NCI-H1417 (cell line): Measurements from ENCODE around the gene ZG16B.
A peak's percentile ranks its signal among the peaks of the same experiment; 100 is the strongest.

Experiments
- DNase-seq, 3 experiments: peaks; one replicate each; lab custom pipeline; 2025; lab: John Stamatoyannopoulos, UW

The ZG16B gene

DNA sequence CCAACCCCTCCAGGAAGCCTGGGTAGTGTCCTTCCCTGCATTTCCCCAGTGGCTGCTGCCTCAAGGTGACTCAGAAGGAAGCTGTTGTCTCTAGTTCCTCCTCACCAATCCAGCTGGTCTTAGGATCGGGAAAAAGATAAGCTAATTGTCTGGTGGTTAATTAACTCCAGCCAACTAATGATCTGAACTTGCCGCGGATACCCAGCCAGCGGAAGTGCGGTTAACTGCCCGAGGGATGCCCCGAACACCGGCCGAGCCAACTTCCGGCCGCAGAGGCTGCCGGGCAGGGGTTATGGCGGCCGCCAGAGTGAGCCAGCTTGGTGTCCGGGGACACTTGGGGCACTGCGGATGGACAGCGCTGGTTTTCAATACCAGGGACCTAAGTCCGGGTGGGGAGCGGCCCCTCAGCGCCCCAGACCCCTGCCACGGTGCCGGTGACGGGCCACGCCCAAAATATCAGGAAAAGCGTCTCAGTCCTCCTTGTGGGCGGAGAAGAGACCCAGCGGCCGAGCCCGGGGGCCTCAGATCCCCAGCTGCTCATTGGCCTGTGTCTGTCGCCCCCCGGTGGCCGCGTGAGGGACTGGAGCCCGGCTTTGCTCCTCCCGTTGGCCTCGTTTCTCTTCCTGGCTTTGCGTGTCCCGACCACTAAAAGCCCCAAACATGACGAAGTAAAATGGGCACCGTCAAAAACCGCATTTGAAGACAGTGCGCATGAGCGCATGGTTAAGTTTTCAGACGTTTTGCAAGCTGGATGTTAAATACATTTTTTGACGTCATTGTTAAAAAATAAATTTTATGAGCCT, 38.1 kb downstream of the ZG16B start:
- DNase-seq = peak; percentile 94 to 96 (median 95)

DNA sequence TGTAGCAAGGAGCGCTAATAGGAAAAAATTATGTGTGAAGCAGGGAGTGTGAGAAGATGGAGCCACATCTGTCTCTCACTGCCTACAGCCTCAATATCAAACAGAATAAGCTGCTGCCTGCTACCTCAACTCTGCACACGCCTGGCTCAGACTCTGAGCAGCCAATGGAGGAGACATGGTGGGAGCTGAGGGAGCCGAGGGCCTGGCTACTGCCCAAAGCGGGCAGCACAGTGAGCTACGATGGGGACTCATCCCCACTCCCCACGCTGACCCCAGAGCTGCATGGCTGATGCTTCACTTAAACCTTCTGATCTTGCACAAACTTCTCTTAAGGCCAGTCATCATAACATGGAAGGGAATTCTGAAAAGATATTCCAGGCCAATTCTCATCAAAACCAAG, 41.8 kb downstream of the ZG16B start:
- no peak for DNase-seq

DNA sequence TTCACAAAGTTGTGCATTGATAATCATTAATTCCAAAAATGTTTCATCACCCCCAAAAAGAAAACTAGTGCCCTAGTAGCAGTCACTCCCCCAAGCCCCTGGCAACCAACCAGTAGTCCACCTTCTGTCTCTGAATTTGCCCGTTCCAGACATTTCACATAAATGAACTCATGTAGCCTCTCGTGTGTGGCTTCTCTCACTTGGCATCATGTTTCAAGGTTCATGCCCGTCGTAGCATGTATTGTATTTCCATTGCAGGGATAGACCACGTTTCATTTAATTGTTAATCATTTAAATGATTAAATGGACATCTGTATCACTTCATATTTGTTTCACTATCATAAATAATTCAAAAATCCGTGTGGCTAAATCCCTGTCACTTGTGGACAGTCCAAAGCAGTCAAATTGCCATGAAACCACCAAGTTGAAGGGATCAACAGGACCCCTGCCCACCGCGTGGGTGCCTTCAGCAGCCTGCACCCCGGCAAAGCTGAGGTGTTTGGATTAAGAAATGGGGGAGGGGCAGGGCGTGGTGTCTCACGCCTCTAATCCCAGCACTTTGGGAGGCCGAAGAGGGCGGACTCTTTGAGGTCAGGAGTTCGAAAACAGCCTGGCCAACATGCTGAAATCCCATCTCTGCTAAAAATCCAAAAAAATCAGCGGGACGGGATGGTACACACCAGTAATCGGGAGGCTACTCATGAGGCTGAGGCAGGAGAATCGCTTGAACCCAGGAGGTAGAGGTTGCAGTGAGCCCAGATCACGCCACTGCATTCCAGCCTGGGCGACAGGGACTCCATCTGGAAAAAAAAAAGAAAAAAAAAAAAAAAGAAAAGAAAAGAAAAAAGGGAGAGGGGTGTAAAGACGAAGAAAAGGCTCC, 44.2 kb downstream of the ZG16B start:
- peak in 1 of 3 experiments; percentile 37 for DNase-seq

DNA sequence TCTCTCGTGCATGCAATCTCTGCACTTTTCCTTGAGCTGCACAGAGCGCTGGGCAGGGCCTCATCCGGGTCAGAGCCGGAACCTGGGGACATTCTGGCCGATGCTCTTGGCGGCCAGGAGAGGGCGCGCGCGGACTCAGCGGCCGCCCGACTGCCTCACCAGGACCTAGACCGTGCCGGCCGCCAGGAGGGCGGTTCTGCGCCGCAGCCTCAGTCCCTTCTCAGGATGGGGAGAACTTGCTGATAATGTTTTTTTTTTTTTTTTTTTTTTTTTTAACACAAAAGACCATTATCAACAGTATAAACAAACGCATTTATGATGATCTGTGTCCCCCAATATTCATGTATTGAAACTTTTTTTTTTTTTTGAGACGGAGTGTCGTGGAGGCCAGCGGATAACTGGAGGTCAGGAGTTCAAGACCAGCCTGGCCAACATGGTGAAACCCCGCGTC, 44.8 kb downstream of the ZG16B start:
- peak; percentile 56 to 84 (median 76) for DNase-seq

DNA sequence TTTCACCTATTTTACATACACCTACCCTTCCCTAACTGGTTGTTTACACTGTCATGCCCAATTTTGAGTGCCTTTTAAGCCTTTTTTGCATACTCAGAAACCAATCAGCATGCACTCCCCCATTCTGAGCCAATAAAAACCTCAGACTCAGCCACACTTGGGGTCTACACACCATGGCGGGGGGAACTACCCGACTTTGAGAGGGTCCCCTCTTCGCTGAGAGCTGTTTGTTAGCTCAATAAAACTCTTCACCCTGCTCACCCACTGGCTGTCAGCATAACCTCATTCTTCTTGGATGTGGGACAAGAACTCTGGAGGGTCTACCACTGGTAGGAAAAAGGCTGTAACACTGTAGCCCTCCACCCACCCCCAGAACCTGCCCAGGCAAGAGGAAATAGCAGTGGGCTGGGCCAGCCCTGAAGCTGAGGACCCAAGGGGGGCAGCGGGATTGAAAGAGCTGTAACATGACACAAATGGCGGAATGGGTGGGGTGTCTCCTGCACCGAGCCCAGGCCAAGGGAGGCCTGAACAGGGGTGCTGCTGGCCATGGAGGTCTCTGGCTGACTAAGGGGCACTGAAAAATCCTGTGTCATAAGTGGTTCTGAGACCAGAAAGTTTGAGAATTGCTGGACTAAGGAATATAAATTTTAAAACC, 49.9 kb downstream of the ZG16B start:
- no peak for DNase-seq
